NCI-H526 treated with DMSO at 0.1 percent for 48 hours (cell line): ENCODE results near the gene ANKRD29.
"Not testable (repeated sequence)": the region's sequence is repeated elsewhere in the genome, so short reads cannot be mapped to it uniquely, and the experiment has no call there.

ENCODE experiments used
- DNase-seq: peaks from one replicate; lab custom pipeline; 2025; lab: John Stamatoyannopoulos, UW

ANKRD29 gene

GRCh38 chr18:23557511-23557910 is 105.2 kb downstream of the ANKRD29 start:
- DNase-seq: not testable (repeated sequence)

GRCh38 chr18:23556145-23556780 is 106.4 kb downstream of the ANKRD29 start:
- no peak for DNase-seq

GRCh38 chr18:23553887-23554286 is 108.8 kb downstream of the ANKRD29 start:
- no peak for DNase-seq

- DNase-seq: no peak
Observed at GRCh38 chr18:23552505-23552904, 110.2 kb downstream of the ANKRD29 start.

GRCh38 chr18:23551978-23552377 is 110.7 kb downstream of the ANKRD29 start:
- DNase-seq: no peak

GRCh38 chr18:23550898-23551297 is 111.8 kb downstream of the ANKRD29 start:
- no peak for DNase-seq
